Neural cell (in vitro differentiated cells): ENCODE data around the gene RAP1A. TPM values are rescaled to one million over a fixed set of nuclear protein-coding genes. Genes with fewer than 3 reads are reported as not detected.

Source experiments
- H2AFZ ChIP-seq: fragments of 200-600, 300-800 bp; sonication (generic), shearing (Covaris generic); 2 replicates; pipeline ENCODE4 v1.6.0; 2014; ENCODE audit warnings: low read depth, mild to moderate bottlenecking, antibody characterized with exemption, low read length, moderate library complexity
- H3F3A ChIP-seq: fragments of 200-600 bp; shearing (Covaris generic); 2 replicates; pipeline ENCODE4 v1.6.1; 2016; ENCODE audit warnings: mild to moderate bottlenecking, moderate library complexity, mixed read lengths, antibody characterized with exemption, low read length; ENCODE audit not compliant: insufficient read depth, poor library complexity, severe bottlenecking
- H3K27ac ChIP-seq: fragments of 200-600, 300-800 bp; sonication (generic), shearing (Covaris generic); 2 replicates; pipeline ENCODE4 v1.5.1; 2014; ENCODE audit warnings: mild to moderate bottlenecking, low read length, moderate library complexity
- H3K27me3 ChIP-seq: fragments of 300-800, 200-600 bp; sonication (generic), shearing (Covaris generic); 2 replicates; pipeline ENCODE4 v1.6.0; 2014; ENCODE audit warnings: mild to moderate bottlenecking, low read depth, low read length, moderate library complexity; ENCODE audit not compliant: insufficient read depth
- H3K36me3 ChIP-seq: fragments of 300-800, 200-600 bp; sonication (generic), shearing (Covaris generic); 2 replicates; pipeline ENCODE4 v1.5.1; 2014; ENCODE audit warnings: mild to moderate bottlenecking, antibody characterized with exemption, low read length, moderate library complexity; ENCODE audit not compliant: insufficient read depth
- H3K4me2 ChIP-seq: fragments of 300-800, 200-600 bp; sonication (generic), shearing (Covaris generic); 2 replicates; pipeline ENCODE4 v1.6.0; 2014; ENCODE audit warnings: mild to moderate bottlenecking, low read length
- H3K4me3 ChIP-seq: fragments of 300-800, 200-600 bp; sonication (generic), shearing (Covaris generic); 2 replicates; pipeline ENCODE4 v1.5.1; 2014; ENCODE audit warnings: mild to moderate bottlenecking, low read length, moderate library complexity
- H3K79me2 ChIP-seq: fragments of 200-600 bp; shearing (Covaris generic); replicated peaks from 2 replicates; pipeline ENCODE4 v1.6.0; 2014; ENCODE audit warnings: mild to moderate bottlenecking, low read length, moderate library complexity; ENCODE audit not compliant: insufficient read depth
- H3K9ac ChIP-seq: fragments of 300-800, 200-600 bp; sonication (generic), shearing (Covaris generic); 2 replicates; pipeline ENCODE4 v1.6.1; 2016; ENCODE audit warnings: mild to moderate bottlenecking, low read length, mixed read lengths
- H3K9me2 ChIP-seq: fragments of 200-600 bp; shearing (Covaris generic); 2 replicates; pipeline ENCODE4 v1.6.1; 2016; ENCODE audit warnings: mild to moderate bottlenecking, low read length, mixed read lengths; ENCODE audit not compliant: insufficient read depth
- H3K9me3 ChIP-seq: fragments of 200-600, 300-800 bp; sonication (generic), shearing (Covaris generic); 2 replicates; pipeline ENCODE4 v1.6.1; 2016; ENCODE audit warnings: mild to moderate bottlenecking, mixed run types, low read length, moderate library complexity, mixed read lengths
- H4K20me1 ChIP-seq: fragments of 200-600 bp; shearing (Covaris generic); 2 replicates; pipeline ENCODE4 v1.6.1; 2016; ENCODE audit warnings: mild to moderate bottlenecking, mixed run types; ENCODE audit not compliant: insufficient read depth
- EP300 ChIP-seq: fragments of 450-650 bp; conservative IDR thresholded peaks from 2 replicates; pipeline ENCODE4 v1.6.1; 2014; ENCODE audit warnings: antibody characterized with exemption, mild to moderate bottlenecking, moderate library complexity; ENCODE audit not compliant: poor library complexity, severe bottlenecking
- EZH2 ChIP-seq: fragments of 200-600, 300-800 bp; shearing (Covaris generic), sonication (generic); IDR thresholded peaks from 2 replicates; pipeline ENCODE4 v1.6.1; 2014; ENCODE audit warnings: antibody characterized with exemption, low read length, borderline replicate concordance, mild to moderate bottlenecking; ENCODE audit not compliant: insufficient read depth, poor library complexity, severe bottlenecking
- MXI1 ChIP-seq: fragments of 450-650 bp; conservative IDR thresholded peaks from 2 replicates; pipeline ENCODE4 v1.6.1; 2014; ENCODE audit warnings: antibody characterized with exemption, mild to moderate bottlenecking; ENCODE audit not compliant: poor library complexity, severe bottlenecking
- POLR2AphosphoS5 ChIP-seq: IDR thresholded peaks from 2 replicates; pipeline ENCODE4 v1.6.1; 2012
- RAD21 ChIP-seq: fragments of 450-650 bp; conservative IDR thresholded peaks from 2 replicates; pipeline ENCODE4 v1.6.1; 2014; ENCODE audit warnings: antibody characterized with exemption, mild to moderate bottlenecking, moderate library complexity
- SMC3 ChIP-seq: fragments of 450-650 bp; conservative IDR thresholded peaks from 2 replicates; pipeline ENCODE4 v1.6.1; 2014; ENCODE audit warnings: antibody characterized with exemption, mild to moderate bottlenecking, moderate library complexity; ENCODE audit not compliant: poor library complexity
- TAF1 ChIP-seq: IDR thresholded peaks from 2 replicates; pipeline ENCODE4 v1.6.1; 2012; ENCODE audit warnings: low read depth
- polyA plus RNA-seq: library from polyadenylated mRNA; depleted of rRNA; stranded (reverse); fragments of >200 nt; gene quantifications from 2 replicates; pipeline ENCODE4 v1.2.3, GENCODE V29; 2014
- TF ChIP-seq, protein P1 (sequence below): fragments of 450-650 bp; IDR thresholded peaks from 2 replicates; pipeline ENCODE4 v1.5.1; 2014; ENCODE audit warnings: antibody characterized with exemption, mild to moderate bottlenecking, moderate library complexity; ENCODE audit not compliant: poor library complexity, severe bottlenecking
- TF ChIP-seq, protein P2 (sequence below): IDR thresholded peaks from 2 replicates; pipeline ENCODE4 v1.6.1; 2012; ENCODE audit warnings: borderline replicate concordance

The RAP1A gene
- polyA plus RNA-seq, 1 donor from 2014 or later: 28.7 TPM

GRCh38 chr1:111729946-111730681 is 110.5 kb downstream of the RAP1A start:
- no peak overlapping the region for H3K27ac ChIP-seq
- no peak overlapping the region for H3K4me3 ChIP-seq
- TF ChIP-seq POLR2AphosphoS5: no peak
- no peak for TF ChIP-seq RAD21
- TF ChIP-seq SMC3: no peak
- TF ChIP-seq, protein P1, sequence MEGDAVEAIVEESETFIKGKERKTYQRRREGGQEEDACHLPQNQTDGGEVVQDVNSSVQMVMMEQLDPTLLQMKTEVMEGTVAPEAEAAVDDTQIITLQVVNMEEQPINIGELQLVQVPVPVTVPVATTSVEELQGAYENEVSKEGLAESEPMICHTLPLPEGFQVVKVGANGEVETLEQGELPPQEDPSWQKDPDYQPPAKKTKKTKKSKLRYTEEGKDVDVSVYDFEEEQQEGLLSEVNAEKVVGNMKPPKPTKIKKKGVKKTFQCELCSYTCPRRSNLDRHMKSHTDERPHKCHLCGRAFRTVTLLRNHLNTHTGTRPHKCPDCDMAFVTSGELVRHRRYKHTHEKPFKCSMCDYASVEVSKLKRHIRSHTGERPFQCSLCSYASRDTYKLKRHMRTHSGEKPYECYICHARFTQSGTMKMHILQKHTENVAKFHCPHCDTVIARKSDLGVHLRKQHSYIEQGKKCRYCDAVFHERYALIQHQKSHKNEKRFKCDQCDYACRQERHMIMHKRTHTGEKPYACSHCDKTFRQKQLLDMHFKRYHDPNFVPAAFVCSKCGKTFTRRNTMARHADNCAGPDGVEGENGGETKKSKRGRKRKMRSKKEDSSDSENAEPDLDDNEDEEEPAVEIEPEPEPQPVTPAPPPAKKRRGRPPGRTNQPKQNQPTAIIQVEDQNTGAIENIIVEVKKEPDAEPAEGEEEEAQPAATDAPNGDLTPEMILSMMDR: no peak
- TF ChIP-seq EP300: no peak
- no peak for TF ChIP-seq MXI1
- no peak for TF ChIP-seq EZH2
- TF ChIP-seq, protein P2, sequence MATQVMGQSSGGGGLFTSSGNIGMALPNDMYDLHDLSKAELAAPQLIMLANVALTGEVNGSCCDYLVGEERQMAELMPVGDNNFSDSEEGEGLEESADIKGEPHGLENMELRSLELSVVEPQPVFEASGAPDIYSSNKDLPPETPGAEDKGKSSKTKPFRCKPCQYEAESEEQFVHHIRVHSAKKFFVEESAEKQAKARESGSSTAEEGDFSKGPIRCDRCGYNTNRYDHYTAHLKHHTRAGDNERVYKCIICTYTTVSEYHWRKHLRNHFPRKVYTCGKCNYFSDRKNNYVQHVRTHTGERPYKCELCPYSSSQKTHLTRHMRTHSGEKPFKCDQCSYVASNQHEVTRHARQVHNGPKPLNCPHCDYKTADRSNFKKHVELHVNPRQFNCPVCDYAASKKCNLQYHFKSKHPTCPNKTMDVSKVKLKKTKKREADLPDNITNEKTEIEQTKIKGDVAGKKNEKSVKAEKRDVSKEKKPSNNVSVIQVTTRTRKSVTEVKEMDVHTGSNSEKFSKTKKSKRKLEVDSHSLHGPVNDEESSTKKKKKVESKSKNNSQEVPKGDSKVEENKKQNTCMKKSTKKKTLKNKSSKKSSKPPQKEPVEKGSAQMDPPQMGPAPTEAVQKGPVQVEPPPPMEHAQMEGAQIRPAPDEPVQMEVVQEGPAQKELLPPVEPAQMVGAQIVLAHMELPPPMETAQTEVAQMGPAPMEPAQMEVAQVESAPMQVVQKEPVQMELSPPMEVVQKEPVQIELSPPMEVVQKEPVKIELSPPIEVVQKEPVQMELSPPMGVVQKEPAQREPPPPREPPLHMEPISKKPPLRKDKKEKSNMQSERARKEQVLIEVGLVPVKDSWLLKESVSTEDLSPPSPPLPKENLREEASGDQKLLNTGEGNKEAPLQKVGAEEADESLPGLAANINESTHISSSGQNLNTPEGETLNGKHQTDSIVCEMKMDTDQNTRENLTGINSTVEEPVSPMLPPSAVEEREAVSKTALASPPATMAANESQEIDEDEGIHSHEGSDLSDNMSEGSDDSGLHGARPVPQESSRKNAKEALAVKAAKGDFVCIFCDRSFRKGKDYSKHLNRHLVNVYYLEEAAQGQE: no peak
- TF ChIP-seq TAF1: no peak
- no peaks in the 10 kb centered on the region for H3K27me3 ChIP-seq
- H3F3A ChIP-seq: no peaks in the 10 kb centered on the region
- no peak overlapping the region for H3K4me2 ChIP-seq
- H4K20me1 ChIP-seq: no peaks in the 10 kb centered on the region
- H3K9ac ChIP-seq: no peak overlapping the region
- no peaks in the 10 kb centered on the region for H3K36me3 ChIP-seq
- no peaks in the 10 kb centered on the region for H3K9me2 ChIP-seq
- no peaks in the 10 kb centered on the region for H3K9me3 ChIP-seq
- no peak overlapping the region for H2AFZ ChIP-seq
- no peaks in the 10 kb centered on the region for H3K79me2 ChIP-seq

- Histone ChIP-seq H4K20me1 (no peaks in the 10 kb centered on the region), H3K27ac (no peak overlapping the region), H3K9me2 (no peaks in the 10 kb centered on the region), H3K9me3 (no peaks in the 10 kb centered on the region), H3K9ac (no peak overlapping the region), H3K36me3 (no peaks in the 10 kb centered on the region), H3K4me2 (no peak overlapping the region), H3K79me2 (no peaks in the 10 kb centered on the region), H3F3A (no peaks in the 10 kb centered on the region), H2AFZ (no peak overlapping the region), H3K27me3 (no peaks in the 10 kb centered on the region), H3K4me3 (no peak overlapping the region)
- TF ChIP-seq, protein P1: no peak
- TF ChIP-seq SMC3: no peak
- no peak for TF ChIP-seq EP300
- no peak for TF ChIP-seq TAF1
- TF ChIP-seq, protein P2: no peak
- TF ChIP-seq RAD21: no peak
- TF ChIP-seq EZH2: no peak
- TF ChIP-seq POLR2AphosphoS5: no peak
These were observed 111.1 kb downstream of the RAP1A start for GRCh38 chr1:111730706-111731105.
